OCI-M2 (cell line): ENCODE measurements around the gene RAX2.
"Not testable (repeated sequence)": the region's sequence is repeated elsewhere in the genome, so short reads cannot be mapped to it uniquely, and the experiment has no call there.

Experiments used
- DNase-seq: peaks from one replicate; lab custom pipeline; 2025; ENCODE audit not compliant: unreplicated experiment; lab: John Stamatoyannopoulos, UW

The RAX2 gene

DNA sequence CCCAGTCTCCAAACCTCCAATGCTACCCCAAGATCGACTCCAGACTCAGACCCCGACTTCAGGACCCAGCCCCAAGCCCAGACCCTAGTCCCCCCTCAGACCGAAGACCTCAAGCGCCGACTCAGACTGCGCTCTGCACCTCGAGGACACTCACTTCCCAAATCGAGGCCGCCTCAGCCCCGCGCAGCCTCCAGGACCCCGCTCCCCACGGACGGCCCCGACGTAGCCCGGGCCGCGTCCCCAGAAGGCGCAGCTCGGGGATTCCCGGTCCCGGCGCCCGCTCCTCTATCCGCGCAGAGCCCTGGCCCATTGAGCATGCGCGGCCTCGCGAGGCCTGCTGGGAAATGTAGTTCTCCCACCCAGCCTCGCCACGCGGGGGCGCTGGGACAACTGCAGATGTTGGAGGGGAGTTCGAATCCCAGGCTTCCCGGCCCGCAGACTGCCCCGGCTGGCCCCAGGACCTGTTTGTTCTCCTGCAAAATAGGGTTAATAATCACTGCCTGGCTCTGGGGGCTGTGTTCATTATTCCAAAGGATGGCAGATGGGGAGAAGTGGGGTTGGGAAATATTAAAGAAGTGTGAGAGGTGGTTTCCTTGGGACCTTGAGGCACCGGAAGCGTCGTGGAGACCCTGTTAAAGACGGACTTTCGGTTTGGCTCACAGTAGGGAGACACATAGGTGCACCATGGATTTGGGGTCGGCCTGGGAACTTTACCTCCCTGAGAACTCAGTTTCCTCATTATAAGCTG, 10.5 kb downstream of the RAX2 start, which contains the start of gene APBA3:
TSS of gene APBA3 (minus strand) at position 311 of the 748 bp plus-strand sequence. CDS start 1,428 bp downstream, outside the sequence.
- peak; percentile 44 for DNase-seq

DNA sequence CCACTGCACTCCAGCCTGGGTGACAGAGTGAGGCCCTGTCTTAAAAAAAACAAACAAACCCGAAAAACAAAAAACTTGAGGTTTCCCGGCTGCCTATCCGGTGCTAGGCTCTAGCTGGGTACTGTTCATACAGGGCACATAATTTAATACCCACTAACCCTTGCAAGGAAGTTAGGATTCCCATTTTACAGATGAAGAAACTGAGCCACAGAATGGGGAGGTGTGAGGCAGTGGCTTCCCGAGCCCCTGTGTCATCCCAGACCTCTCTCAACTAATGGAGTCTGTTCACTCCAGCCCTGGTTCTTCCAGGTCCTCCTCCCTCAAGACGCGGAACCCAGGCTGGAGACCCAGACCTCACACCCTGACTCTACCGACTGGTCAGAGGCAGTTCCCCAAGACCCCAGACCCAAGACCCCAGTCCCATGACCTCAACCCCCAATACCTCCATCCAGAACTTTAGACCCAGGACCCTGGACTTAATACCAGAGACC, 11.1 kb downstream of the RAX2 start:
- DNase-seq, result no peak

DNA sequence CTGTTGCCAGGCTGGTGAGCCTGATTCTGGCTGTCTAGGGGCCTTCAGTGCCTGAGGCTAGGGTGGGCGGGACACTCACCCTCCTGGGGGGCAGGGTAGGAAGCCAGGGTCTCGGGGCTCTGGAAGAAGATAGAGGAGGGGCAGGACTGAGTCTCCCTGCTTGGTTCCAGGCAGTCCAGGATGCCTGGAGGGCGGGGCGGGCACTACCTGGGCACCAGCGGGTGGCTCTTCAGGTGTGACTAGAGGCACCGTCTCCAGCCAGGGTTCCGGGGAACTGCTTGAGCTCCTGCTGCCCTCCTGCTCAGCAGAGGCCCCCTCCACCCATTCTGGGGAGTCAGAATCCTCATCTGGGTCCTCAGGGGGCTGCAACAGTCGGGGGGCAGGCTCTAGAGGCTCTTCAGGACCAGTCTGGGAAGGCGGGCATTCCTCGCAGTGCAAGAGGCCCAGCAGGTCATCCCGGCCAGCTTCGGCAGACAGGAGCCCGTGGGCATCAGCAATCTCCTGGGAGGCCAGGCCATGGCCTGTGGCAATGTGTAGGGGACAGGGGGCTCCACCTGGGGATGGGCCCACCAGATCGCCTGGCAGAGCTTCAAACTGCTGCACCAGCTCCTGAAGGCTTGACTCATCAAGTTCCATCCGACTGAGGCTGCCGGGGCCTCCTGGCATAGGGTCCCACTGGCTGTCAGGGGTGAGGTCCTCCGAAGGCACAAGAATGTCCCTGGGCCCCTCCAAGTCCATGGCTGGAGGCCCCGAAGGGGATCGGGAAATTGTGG, 12.4 kb downstream of the RAX2 start:
- no peak for DNase-seq

DNA sequence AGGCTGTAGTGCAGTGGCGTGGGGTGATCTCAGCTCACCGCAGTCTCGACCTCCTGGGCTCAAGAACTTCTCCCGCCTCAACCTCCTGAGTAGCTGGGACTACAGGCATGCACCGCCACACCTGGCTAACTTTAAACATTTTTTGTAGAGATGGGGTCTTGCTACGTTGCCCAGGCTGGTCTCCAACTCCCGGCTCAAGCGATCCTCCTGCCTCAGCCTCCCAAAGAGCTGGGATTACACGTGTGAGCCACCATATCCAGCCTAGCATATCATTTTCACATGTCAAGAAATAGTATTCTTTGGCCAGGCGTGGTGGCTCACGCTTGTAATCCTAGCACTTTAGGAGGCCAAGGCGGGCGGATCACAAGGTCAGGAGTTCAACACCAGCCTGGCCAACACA, 13.7 kb downstream of the RAX2 start:
- DNase-seq, result not testable (repeated sequence)

DNA sequence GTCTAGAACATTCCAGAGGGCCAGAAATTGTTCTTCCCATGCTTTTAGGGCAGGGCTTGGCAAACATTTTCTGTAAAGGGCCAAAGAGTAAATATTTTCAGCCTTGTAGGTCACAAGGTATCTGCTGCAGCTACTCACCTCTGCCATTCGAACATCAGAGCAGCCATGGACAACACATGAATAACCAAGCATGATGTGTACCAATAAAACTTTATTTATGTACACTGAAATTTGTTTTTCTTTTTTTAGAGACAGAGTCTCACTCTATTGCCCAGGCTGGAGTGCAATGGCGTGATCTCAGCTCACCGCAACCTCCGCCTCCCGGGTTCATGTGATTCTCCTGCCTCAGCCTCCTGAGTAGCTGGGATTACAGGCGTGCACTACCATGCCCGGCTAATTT, 14.3 kb downstream of the RAX2 start:
- not testable (repeated sequence) for DNase-seq

DNA sequence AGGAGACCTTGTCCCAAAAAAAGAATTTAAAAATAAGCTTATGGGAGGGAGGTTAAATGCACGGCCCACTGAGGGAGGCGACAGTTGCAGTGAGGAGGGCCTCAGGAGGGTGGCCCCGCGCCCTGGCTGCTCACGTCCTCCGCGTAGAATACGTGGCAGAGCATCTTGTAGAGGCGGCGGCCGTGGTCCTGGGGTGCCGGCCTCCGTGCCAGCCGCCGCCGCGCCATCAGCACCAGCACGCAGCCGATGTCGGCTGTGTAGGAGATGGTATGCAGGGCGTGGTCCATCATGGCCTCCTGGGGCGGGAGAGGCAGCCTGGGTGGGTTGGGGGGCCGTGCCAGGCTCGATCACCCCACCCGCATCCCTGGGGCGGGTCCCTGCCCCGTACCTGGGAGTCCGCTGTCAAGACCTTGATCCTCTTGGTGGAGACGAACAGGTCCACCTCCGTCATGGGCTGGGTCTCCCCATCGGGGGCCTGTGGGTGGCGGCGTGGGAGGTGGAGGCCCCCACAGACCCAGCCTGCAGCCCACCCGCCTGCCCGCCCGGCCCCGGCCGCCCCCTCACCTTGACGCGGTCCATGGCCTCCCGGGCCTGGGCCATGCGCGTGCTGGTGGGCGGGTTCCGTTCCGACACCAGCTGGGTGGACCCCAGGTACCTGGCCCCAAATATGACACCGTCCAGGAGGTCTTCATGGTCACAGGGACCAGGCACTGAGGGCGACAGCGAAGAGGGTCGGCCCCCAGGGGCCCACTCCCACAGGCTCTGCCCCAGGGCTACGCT, 18.2 kb downstream of the RAX2 start:
- DNase-seq, result no peak

DNA sequence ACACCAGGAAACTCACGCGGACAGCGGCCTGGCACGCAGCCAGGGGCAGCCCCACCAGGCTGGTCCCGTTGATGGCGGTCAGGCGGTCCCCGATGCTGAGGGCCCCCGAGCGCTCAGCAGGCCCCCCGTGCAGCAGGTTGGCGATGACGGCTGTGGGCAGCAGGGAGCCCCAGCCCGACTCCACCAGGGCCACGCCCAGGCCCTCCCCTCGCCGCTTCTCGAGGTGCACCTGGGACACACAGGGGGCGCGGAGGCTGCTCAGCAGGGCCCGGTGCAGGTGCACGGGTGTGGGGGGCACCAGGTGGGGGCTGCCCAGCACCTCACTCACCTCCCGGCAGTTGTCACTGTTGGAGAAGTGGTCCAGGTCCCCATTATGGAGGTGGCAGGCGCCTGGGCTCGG, 19.5 kb downstream of the RAX2 start:
- no peak for DNase-seq

DNA sequence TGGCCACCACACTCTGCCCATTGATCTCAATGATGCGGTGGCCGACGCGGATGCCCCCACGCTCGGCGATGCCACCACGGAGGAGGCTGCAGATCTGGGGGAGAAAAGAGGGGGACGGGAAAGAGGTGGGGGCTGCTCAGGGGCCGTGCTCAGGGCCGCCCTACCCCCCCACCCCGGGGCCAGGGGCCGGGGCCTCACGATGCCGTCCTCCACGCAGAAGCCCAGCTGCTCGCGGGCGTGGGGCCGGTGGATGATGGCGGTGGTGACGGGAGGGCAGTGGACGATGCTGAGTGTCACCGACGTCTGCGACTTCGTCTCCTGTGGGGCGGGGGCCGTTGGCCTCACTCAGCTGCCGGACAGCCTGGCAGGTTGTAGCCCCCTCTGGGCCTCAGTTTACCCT, 20.8 kb downstream of the RAX2 start:
- no peak for DNase-seq

DNA sequence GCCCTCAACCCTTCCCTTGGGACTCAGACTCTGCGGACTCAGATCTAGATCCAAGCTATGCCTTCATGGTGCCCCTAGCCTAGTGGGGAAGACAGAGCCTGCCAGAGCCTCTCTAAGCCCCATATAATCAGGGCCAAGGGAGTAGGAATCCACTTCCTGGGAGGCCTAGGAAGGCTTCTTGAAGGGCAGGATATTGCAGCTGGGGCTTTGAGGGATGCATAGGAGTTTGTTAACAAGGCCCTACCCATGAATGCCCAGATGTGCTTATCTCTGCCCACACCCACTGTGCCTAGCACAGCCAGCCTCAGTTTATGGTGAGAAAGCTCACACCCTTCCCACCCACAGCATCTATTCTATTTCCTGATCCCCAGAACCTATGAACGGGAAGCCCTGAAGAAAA, 21.8 kb downstream of the RAX2 start:
- DNase-seq, result no peak

DNA sequence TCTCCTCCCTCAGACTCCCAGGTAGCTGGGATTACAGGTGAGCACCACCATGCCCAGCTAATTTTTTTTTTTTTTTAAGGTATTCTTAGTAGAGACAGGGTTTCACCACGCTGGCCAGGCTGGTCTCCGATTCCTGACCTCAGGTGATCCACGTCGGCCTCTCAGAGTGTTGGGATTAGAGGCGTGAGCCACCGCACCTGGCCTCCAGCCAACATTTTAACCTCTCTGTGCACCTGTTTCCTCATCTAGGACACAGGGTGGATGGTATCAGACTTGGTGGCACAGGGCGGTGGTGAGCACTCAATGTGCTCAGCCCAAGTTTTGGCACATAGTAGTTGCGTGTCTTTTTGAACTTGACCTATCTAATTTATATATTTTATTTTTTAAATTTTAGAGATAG, 23.1 kb downstream of the RAX2 start:
- DNase-seq, result no peak

DNA sequence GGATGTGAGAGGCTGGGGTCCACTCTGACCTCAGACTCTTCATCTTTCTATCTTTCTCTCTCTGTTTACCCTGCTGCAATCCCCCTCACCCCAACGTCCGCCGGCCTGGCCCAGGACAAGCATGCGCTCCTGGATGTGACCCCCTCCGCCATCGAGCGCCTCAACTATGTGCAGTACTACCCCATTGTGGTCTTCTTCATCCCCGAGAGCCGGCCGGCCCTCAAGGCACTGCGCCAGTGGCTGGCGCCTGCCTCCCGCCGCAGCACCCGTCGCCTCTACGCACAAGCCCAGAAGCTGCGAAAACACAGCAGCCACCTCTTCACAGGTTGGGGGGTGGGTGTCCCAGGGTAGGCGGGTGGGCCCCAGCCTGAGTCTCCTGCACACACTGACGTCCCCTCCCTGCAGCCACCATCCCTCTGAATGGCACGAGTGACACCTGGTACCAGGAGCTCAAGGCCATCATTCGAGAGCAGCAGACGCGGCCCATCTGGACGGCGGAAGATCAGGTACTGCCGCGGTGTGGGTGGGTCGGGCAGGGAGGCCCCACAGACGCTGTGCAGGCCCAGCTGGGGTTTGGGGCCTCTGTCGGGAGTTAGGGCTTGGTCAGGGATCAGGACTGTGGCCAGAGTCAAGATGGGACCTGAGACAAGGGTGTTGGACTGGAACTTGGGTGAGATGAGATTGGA, 25.5 kb downstream of the RAX2 start:
- no peak for DNase-seq

DNA sequence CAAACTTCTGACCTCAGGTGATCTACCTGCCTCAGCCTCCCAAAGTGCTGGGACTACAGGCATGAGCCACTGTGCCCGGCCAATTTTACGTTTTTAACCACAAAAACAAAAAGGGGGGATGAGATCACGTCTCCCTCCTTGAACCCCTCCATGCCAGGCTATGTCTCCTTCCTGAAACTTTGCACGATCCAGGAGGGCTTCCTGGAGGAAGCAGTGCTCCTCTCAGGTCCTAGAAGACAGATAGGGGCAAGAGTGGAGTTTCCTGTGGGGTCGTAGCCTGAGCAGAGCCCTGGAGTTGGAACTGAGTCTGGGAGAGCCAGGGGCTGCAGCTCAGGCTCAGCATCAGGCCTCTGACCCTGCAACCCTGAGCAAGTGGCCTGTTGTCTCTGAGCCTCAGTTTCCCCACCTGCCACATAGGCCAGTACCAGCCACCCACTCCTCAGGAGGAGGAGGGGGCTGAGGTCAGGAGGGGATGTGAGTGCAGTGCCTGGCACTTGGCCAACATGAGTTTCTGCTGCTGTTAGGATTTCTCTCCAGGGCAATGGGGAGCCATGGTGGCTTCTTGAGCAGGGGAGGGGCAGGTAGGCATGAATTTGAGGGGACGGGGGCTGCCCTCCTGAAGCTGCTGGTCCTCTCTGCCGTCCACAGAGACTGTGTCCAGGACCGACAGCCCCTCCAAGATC, 26.5 kb downstream of the RAX2 start:
- DNase-seq, result no peak

DNA sequence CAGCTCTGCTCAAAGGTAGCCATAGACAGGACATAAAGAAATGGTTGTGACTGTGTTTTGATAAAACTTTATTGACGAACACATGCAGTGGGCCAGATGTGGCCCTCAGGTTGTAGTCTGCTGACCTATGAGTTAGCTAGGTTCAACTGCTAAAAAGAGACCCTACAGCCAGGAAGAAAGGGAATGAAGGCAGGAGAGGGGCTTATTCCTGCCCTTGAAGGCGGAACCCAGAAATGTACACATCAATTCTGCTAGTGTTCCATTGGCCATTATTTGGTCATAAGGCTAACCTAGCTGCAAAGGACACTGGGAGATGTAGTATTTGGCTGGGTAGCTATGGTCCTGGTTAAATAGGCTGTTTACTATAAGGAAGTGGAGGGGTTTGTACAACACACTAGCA, 28.5 kb downstream of the RAX2 start:
- DNase-seq, result no peak

DNA sequence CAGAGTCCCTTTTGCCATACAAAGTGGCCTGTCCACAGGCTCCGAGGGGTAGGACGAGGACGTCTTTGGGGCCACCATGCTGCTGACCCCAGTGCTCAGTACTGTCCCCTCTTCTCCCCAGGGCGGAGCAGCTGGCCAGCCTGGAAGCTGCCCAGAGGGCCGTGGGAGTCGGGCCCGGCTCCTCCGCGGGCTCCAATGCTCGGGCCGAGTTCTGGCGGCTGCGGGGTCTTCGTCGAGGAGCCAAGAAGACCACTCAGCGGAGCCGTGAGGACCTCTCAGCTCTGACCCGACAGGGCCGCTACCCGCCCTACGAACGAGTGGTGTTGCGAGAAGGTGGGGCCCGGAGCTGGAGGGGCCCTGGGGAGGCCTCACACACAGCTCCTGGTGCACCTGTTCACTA, 31.6 kb downstream of the RAX2 start:
- DNase-seq, result no peak

DNA sequence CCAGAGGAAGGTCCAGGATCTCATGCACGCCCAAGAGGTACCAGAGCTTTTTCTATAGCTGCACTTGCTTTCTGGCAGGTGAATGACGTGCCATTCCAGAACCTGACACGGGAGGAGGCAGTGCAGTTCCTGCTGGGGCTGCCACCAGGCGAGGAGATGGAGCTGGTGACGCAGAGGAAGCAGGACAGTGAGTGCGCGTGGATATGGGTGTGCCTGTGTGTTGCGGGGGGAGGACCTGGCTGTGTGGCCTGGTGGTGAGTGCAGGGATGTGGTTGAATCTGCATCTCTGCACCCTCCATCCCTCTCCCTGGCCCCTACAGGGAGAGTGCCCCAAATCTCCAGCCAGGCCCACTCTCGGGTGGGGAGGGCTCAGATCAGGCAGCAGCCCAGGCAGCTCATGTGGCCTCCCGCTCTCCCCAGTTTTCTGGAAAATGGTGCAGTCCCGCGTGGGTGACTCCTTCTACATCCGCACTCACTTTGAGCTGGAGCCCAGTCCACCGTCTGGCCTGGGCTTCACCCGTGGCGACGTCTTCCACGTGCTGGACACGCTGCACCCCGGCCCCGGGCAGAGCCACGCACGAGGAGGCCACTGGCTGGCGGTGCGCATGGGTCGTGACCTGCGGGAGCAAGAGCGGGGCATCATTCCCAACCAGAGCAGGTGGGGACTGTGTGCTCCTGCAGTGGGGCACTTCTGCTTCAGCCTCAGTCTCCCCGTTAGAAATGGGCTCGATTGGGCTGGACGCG, 33.4 kb downstream of the RAX2 start:
- no peak for DNase-seq

DNA sequence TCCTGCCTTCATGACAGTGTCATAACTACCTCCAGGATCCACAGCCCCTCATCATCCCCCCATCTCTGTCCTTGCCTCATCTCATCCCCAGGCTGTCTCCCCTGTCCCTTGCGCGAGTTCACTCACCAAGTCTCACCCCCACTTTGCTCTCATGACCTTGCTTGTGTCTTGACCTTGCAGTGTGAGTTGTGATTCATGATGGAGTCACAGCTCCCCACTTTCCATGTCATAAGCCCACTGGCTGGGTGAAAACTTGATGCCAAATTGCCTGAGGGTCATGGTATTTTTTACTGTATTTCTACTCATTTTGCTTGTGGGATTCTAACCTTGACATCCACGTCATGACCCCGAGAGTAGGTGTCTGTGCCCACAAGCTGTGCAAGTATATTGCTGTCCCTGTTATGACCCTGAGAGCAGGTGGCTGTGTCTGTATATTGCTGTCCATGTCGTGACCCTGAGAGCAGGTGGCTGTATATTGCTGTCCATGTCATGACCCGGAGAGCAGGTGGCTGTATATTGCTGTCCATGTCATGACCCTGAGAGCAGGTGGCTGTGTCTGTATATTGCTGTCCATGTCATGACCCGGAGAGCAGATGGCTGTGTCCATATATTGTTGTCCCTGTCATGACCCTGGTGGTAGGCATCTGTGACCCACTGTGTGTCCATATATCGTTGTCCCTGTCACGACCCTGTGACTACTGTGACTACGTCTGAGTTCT, 34.4 kb downstream of the RAX2 start:
- no peak for DNase-seq

DNA sequence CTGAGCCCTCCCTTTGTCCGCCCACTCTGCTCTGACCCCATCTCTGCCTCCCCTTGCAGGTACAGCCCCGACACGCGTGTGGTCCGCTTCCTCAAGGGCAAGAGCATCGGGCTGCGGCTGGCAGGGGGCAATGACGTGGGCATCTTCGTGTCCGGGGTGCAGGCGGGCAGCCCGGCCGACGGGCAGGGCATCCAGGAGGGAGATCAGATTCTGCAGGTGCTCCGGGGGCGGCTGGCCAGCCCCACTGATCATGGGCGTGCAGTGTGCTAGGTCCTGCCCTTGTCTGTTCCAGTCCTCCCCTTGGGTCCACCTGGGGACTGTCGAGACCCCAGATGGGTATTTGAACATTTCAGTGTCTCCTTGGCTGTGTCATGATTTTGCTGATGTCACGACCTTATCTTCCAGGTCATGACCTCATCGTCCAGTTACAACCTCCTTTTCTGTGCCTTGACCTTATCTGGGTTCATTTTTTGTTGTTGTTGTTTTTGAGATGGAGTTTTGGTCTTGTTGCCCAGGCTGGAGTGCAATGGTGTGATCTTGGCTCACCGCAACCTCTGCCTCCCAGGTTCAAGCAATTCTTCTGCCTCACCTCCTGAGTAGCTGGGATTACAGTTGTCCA, 35.8 kb downstream of the RAX2 start:
- DNase-seq, result no peak

DNA sequence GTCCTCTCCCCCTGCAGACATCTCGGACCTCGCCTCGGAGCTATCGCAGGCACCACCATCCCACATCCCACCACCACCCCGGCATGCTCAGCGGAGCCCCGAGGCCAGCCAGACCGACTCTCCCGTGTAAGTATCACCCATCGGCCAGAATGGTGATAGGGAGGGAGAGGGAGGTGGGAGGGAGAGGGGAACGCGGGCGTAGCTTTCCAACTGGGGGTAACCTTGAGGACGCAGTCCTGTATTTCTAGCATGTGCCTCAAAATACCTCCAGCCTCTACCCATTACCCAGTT, 37.8 kb downstream of the RAX2 start:
- no peak for DNase-seq
